ENCODE data around the gene HOXD1. TPM values are rescaled to one million over a fixed set of nuclear protein-coding genes. Genes with fewer than 3 reads are reported as not detected.

HOXD1 gene
- total RNA-seq, 4 donors from 2014 or later, result 0.23 to 0.55 (median 0.27) TPM; not detected in 1

DNA sequence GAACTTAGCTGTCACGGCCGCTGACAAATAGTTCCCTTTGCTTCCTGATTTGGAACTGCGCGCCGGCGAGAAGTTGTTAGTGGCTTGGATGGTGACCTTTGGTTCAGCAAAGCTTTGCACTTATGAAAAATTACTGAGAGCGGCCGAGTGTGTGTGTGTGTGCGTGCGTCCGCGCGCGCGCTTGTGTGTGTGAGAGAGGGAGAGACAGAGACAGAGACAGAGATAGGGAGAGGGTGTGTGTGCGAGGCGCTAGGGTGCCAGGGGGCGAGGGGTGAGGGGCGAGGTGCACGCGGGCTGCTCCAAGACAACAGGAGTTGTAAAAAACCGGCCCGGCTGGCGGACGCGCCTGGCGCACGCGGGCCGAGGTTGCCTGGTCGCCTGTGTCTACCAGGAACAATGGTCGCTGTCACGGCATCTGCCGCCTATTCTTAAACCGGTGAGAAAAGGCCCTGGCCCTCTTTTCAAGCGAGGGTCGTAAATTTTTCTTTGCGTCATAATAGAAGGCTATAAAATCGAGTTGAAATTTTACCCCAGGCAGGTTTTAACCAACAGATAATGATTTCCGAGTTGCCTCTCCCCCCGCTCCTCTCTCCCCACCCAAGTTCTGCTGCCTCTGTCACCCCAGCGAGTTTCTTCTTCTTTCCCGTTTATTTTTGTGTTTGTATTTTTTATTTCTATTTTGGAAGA, 30.8 kb upstream of the HOXD1 start:
- no peak overlapping the region for H3K4me3 ChIP-seq (ENCODE audit: low read depth, poor library complexity, severe bottlenecking)
- WGBS, 2 donors, result 12 to 20% methylated on average over 43 of the region's 43 CpGs
- intact Hi-C loops (cut with DNase I; ENCODE audit: low total_unique reads), result no loop called here
- no peak for TF ChIP-seq POLR2A (IDR thresholded peaks at IDR 0.05)
- TF ChIP-seq, protein P1, sequence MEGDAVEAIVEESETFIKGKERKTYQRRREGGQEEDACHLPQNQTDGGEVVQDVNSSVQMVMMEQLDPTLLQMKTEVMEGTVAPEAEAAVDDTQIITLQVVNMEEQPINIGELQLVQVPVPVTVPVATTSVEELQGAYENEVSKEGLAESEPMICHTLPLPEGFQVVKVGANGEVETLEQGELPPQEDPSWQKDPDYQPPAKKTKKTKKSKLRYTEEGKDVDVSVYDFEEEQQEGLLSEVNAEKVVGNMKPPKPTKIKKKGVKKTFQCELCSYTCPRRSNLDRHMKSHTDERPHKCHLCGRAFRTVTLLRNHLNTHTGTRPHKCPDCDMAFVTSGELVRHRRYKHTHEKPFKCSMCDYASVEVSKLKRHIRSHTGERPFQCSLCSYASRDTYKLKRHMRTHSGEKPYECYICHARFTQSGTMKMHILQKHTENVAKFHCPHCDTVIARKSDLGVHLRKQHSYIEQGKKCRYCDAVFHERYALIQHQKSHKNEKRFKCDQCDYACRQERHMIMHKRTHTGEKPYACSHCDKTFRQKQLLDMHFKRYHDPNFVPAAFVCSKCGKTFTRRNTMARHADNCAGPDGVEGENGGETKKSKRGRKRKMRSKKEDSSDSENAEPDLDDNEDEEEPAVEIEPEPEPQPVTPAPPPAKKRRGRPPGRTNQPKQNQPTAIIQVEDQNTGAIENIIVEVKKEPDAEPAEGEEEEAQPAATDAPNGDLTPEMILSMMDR (IDR thresholded peaks at IDR 0.05), result no peak
- peak in 1 of 2 donors; percentile 79 for DNase-seq (ENCODE audit: low spot score in 2 of 2)

DNA sequence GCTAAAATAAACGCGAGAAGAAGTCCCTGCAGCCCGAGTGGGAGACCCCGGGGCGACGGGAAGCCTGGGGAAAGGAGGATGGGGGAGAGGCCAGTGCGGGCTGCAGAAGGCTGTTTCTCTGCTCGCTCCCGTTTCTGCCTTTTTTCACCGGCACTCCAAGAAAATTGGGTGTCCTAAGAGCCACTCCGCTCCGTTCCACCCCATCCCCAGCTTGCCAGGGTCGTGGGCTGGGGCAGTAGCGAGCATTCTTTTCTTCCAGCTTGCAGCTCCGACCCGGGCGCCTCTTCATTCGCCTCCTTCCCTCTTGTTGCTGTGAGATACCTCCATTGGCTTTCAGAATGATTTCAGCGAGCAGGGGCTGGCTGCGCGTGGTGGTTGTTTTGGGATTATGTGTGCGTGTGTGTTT, 30.3 kb upstream of the HOXD1 start:
- intact Hi-C loops (cut with DNase I; ENCODE audit: low total_unique reads), result no loop called here
- peak in 1 of 2 donors; percentile 74 for DNase-seq (ENCODE audit: low spot score in 2 of 2)
- 27 to 38% methylated on average over 22 of the region's 22 CpGs for WGBS, 2 donors
- no peak for TF ChIP-seq POLR2A (IDR thresholded peaks at IDR 0.05)
- TF ChIP-seq, protein P1 (IDR thresholded peaks at IDR 0.05), result no peak
- no peak overlapping the region for H3K4me3 ChIP-seq (ENCODE audit: low read depth, poor library complexity, severe bottlenecking)

DNA sequence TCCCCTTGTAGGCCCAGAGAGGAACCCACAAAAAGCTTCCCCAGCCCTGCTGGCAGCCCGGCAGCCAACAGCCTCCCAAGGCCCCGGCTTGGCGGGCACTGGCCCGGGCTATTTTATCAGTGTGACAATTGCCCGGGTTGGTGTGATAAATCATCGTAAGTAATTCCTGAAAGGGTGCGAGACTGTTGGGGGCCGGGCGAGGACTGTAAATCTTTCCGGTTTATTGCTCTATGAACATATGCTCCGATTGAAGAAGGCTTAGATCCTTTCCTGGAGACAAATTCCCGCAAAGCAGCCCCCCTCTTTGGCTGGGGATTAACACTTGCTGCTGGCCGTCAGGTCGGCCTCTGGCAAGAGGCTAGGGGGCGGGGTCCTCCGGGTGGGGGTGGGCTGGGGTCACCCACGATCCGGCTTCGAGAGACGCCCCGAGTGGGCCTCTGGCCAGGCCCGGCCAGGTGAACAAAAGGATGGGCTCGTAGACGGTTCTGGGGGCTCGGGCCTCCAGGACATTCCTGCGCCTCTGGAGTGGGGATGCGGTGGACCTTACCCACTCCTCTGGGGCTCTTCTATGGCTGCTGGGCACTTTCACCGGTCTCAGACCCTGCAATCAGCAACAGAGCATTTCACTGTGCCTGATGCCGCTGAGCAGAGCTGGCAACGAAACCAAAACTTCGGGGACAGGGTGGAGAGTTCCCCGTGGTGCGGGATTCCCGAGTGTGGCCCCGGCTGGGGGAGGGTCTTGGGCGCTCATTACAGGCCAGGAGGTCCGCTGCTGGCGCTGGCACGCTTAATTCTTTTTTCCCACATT, 29.4 kb upstream of the HOXD1 start:
- DNase-seq (ENCODE audit: low spot score in 2 of 2), result peak in 1 of 2 donors; percentile 78
- 32 to 40% methylated on average over 36 to 37 of the region's 39 CpGs for whole genome bisulfite sequencing, 2 donors
- TF ChIP-seq, protein P1 (IDR thresholded peaks at IDR 0.05), result no peak
- TF ChIP-seq POLR2A (IDR thresholded peaks at IDR 0.05), result no peak
- intact Hi-C loops (cut with DNase I; ENCODE audit: low total_unique reads), result no loop called here
- H3K4me3 ChIP-seq (ENCODE audit: low read depth, poor library complexity, severe bottlenecking), result no peak overlapping the region

DNA sequence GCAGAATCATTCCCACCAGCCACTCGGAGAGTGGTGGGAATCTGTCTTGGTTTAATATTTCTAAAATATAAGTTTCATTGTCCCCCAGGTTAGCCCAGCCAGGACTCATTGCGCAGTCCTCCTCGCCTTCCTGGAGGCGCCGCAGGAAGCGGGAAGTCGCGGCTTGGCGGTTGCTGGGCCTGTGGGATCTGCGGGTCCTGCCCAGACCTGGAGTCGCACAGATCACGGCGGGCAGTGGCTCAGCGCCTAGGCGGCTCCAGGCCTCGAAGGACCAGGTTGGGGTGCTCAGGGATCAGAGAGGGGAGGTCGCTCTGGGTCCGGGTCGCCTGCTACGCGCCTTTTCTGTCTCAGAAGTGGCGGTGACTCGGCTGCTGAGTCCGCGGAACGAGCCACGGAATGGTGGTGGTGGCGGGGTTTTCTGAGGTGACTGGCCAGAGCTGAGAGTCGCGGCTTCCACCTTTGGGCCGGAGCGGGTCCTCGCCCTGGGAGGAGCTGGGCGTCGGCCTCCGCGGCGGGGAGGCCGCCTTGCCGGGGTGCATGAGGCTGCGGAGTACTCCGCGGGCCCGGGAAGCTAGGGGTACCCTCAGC, 28.7 kb upstream of the HOXD1 start:
- WGBS, 2 donors, result 44 to 46% methylated on average over 22 to 43 of the region's 44 CpGs
- intact Hi-C loops (cut with DNase I; ENCODE audit: low total_unique reads), result no loop called here
- H3K4me3 ChIP-seq (ENCODE audit: low read depth, poor library complexity, severe bottlenecking), result no peak overlapping the region
- peak in 1 of 2 donors; percentile 79 for DNase-seq (ENCODE audit: low spot score in 2 of 2)
- TF ChIP-seq POLR2A (IDR thresholded peaks at IDR 0.05), result no peak
- TF ChIP-seq, protein P1 (IDR thresholded peaks at IDR 0.05), result no peak

DNA sequence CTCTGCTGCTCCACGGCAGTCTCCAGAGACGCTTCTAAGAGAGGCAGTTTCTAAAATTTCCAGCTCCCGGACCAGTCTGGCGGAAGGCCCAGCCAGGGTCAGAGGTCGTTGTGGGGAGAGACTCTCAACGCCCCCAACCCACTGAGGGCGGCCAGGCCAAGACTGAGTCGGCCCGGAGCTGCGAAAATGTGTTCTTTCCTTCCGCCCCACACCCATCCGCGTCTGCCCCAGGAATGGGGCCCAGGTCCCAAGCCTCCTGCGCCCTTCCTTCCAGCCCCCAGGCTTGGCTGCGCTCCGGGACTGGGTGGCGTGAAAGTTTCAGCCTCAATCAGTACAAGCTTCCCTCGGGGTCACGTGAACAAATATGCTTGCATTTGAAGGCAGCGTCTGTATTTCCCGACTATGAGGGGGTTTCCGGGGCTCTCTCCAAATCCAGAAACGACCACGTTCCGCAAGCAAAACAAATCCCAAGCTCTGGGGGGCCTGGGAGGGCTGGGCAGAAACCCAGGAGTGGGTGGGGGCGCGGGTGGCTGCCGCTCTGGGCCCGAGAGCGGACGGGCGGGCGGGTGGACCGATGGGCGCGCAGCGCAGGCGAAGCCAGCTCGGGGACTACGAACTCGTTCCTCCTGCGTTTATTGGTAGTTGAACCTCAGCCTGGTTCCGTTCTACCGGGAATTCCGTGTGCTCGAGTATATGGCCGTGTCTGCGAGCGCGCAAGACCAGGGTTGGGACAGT, 28.1 kb upstream of the HOXD1 start:
- intact Hi-C loops (cut with DNase I; ENCODE audit: low total_unique reads), result no loop called here
- peak in 1 of 2 donors; percentile 69 for DNase-seq (ENCODE audit: low spot score in 2 of 2)
- H3K4me3 ChIP-seq (ENCODE audit: low read depth, poor library complexity, severe bottlenecking), result no peak overlapping the region
- no peak for TF ChIP-seq POLR2A (IDR thresholded peaks at IDR 0.05)
- TF ChIP-seq, protein P1 (IDR thresholded peaks at IDR 0.05), result no peak
- 33 to 54% methylated on average over 48 of the region's 50 CpGs for WGBS, 2 donors
